ENCODE measurements around the gene LRIG2. TPM values are rescaled to one million over a fixed set of nuclear protein-coding genes. Genes with fewer than 3 reads are reported as not detected.
A peak's percentile ranks its signal among the peaks of the same experiment; 100 is the strongest.
"Not testable (repeated sequence)": the region's sequence is repeated elsewhere in the genome, so short reads cannot be mapped to it uniquely, and the experiment has no call there.

Gene LRIG2
- total RNA-seq, 1 experiment from 2014 or later, result 4.1 TPM

- not testable (repeated sequence) for DNase-seq (ENCODE audit: low spot score)
Measured at GRCh38 chr1:113063456-113063855, 9.5 kb upstream of the LRIG2 start.

DNA sequence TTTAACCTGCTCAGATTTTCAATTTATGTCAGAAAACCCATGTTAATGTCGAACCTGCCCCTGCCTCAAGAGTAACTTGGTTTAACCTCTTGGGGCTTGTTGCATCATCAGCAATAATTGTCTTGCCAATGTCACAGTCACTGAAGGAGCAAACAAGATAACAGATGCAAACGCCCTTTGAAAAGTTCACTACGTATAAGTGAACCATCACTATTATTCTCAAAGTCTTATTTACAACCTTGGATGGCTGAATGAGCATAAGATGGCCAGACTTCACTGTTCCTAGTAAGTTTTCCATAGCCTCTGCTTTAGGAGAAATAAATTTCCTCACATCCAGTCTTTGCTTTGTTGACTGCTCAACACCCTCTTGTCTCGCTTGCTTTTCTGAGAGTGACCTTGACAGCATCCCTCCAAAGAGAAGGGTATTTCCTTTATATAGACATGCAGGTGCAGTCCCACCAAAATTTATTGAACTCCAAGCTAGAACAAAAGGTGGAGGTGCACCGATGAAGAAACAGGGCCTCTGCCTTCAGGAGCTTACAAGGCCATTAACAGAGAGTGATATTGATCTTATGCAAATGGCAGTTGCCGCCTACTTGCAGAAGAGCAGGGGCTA, 749 bp upstream of the LRIG2 start:
- DNase-seq (ENCODE audit: low spot score), result no peak

- DNase-seq (ENCODE audit: low spot score), result peak; percentile 9
Measured at GRCh38 chr1:113073479-113073950, 517 bp downstream of the LRIG2 start.

- DNase-seq (ENCODE audit: low spot score), result no peak
Measured at GRCh38 chr1:113074237-113074636, 1.2 kb downstream of the LRIG2 start.

GRCh38 chr1:113077978-113078377, 5.0 kb downstream of the LRIG2 start:
- DNase-seq (ENCODE audit: low spot score), result not testable (repeated sequence)

- DNase-seq (ENCODE audit: low spot score), result no peak
Measured at GRCh38 chr1:113086541-113086940, 13.5 kb downstream of the LRIG2 start.

- DNase-seq (ENCODE audit: low spot score), result no peak
Measured at GRCh38 chr1:113088972-113089371, 16.0 kb downstream of the LRIG2 start.

- no peak for DNase-seq (ENCODE audit: low spot score)
Measured at GRCh38 chr1:113090051-113090450, 17.1 kb downstream of the LRIG2 start.

- DNase-seq (ENCODE audit: low spot score), result no peak
Measured at GRCh38 chr1:113091988-113092594, 19.1 kb downstream of the LRIG2 start.

- DNase-seq (ENCODE audit: low spot score), result no peak
Measured at GRCh38 chr1:113094506-113094905, 21.5 kb downstream of the LRIG2 start.

DNA sequence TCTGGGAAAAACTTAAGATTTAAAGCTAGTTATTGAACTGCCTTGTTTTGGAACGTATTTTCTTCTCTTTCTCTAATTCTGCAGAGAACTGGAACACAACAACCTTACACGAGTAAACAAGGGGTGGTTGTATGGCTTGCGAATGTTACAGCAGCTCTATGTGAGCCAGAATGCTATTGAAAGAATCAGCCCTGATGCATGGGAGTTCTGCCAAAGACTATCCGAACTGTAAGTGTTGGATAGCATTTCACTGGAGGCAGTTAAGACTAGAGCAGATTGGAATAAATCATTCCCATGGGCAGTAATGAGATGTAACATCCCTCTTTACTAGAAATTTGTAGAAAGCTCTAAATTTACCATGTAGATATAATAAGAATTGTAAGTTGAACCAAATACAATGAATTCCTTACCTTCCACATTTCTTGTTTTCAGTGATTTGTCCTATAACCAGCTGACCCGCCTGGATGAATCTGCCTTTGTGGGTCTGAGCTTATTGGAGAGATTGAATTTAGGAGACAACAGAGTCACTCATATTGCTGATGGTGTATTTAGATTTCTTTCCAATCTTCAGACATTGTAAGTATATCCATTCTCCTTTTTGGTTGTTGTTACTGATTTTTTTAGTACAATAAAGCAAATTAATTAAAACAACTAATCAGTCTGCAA, 22.9 kb downstream of the LRIG2 start:
- DNase-seq (ENCODE audit: low spot score), result no peak

GRCh38 chr1:113096493-113096892, 23.5 kb downstream of the LRIG2 start:
- no peak for DNase-seq (ENCODE audit: low spot score)

DNA sequence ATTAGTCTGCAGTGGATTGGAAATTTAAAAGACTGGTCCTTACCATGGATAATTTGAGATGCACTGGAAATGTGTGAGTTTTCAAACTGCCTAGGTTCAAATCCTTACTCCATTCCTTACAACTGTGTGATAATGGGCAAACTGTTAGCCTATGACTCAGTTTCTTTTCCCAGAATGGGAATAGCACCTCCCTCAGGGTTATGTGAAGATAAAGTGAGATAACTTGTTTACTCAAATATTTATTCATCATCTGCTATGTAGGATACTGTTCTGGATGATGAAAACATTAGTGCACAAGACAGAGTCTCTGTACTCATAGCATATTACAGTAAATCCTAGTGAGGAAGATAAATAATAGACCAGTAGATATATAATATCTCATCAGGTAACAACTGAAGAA, 28.6 kb downstream of the LRIG2 start:
- no peak for DNase-seq (ENCODE audit: low spot score)

GRCh38 chr1:113103048-113103447, 30.1 kb downstream of the LRIG2 start:
- peak; percentile 53 for DNase-seq (ENCODE audit: low spot score)

- no peak for DNase-seq (ENCODE audit: low spot score)
Measured at GRCh38 chr1:113103977-113104376, 31.0 kb downstream of the LRIG2 start.

DNA sequence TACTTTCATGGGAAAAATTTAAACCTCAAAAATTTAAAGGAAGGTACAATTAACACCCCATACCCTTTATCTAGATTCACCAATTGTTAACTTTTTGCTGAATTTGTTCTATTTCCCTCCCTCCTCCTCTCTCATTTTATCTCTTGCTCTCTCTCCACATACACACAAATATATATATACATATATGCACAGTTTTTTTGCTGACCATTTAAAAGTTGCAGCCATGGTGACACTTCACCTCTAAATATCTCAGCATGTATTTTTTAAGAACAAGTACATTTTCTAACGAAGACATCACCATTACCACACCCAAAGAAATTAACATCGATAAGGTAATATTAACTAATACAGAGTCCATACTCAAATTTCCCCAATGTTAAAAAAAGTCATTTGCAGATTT, 33.9 kb downstream of the LRIG2 start:
- DNase-seq (ENCODE audit: low spot score), result no peak

GRCh38 chr1:113109908-113110554, 37.0 kb downstream of the LRIG2 start:
- no peak for DNase-seq (ENCODE audit: low spot score)

DNA sequence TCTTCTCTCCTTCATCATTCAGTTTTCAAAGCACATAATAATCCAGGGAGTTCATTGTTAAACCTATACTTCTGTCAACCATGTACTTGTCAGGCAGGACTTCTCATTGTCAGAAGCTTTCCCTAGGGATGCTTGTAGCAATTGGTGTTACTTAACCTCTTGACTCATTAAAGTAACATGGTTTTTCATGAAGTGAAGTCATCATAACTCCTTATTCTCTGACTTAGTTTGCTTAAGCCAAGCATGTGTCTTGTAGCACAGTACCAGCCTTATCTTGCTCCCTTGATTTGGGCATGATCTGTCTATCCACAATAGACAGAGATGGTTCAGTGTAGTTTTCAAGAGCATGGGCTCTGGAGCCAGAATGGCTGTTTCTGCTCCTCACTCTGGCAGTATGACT, 45.3 kb downstream of the LRIG2 start:
- DNase-seq (ENCODE audit: low spot score), result no peak

- DNase-seq (ENCODE audit: low spot score), result no peak
Measured at GRCh38 chr1:113123737-113124136, 50.7 kb downstream of the LRIG2 start.

GRCh38 chr1:113124366-113124765, 51.4 kb downstream of the LRIG2 start:
- DNase-seq (ENCODE audit: low spot score), result no peak

DNA sequence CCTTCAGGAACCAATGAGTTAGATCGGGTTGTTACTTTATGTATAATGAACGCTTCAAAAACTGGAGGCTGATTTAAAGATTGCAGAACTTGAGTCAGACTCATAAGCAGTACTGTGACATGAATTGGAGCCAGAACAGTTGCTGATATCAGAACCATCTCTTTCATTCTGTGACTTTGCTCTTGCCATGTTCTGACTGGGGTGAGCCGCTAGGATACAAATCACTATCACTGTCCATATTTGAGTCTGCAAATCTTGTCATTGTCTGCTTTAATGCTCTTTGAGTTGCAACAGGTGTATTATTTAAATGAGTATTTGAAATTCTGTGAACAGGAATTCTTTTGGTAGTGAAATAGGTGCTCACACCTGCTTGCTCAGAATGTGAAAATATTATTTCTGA, 52.5 kb downstream of the LRIG2 start:
- no peak for DNase-seq (ENCODE audit: low spot score)

- no peak for DNase-seq (ENCODE audit: low spot score)
Measured at GRCh38 chr1:113126207-113126606, 53.2 kb downstream of the LRIG2 start.
